GM19035 (cell line): ENCODE results near the gene CSNK2A1.

ENCODE experiments used
- ATAC-seq: cut with Tn5 transposase; IDR thresholded peaks from one replicate; pipeline ENCODE4 v1.9.1; 2021; ENCODE audit not compliant: unreplicated experiment

The CSNK2A1 gene

DNA sequence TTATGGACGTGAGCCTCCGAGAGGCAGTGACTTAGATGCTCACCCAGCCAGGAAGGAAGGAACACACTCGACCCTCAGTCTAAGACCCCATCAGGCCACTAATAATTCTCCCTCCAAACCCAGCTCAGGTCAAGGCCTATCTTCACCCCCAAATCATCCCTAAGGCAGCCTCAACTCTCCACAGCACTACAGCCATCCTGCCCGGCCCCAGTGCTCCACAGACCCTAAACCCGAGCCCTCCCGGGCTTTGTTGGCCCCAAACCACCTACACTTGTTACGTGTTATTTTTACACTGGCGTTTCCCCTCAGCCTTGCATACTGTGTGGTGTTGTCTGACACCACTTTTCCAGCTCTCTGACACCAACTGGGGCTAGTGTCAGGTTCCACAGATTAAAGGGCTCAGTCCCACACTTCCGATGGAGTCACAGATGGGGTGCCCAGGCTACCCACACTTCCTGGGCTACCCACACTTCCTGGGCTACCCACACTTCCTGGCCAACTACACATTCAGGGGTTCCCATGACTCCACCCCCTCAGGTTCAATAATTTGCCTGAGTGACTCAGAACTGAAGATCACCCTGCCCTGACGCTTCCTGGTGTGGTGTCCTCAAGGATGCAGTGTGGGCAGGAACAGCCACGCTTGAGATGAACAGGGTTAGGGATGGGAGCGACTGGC is 110.2 kb downstream of the CSNK2A1 start:
- peak; percentile 85 for ATAC-seq

- peak; percentile 6 for ATAC-seq
Observed at GRCh38 chr20:432677-433299, 110.8 kb downstream of the CSNK2A1 start.

DNA sequence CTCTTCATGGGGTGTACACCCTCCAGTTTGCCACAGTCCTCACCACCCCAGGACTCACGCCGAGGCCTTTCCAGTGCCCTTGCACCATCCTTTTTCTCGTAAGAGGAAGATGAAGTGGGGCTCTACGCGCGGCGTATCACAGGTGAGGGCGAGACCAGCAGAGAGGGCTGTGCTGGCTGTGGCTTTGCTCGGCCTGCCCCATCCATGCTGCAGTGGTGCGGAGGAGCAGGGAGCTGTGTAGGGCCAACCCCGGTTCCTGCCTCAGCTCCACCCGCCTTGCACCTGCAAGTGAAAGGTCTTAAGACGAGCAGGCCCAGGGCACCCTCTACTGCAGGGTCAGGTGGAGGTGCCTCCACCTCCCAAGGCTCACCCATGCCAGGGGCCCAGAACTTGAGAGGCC is 111.4 kb downstream of the CSNK2A1 start:
- ATAC-seq = no peak

DNA sequence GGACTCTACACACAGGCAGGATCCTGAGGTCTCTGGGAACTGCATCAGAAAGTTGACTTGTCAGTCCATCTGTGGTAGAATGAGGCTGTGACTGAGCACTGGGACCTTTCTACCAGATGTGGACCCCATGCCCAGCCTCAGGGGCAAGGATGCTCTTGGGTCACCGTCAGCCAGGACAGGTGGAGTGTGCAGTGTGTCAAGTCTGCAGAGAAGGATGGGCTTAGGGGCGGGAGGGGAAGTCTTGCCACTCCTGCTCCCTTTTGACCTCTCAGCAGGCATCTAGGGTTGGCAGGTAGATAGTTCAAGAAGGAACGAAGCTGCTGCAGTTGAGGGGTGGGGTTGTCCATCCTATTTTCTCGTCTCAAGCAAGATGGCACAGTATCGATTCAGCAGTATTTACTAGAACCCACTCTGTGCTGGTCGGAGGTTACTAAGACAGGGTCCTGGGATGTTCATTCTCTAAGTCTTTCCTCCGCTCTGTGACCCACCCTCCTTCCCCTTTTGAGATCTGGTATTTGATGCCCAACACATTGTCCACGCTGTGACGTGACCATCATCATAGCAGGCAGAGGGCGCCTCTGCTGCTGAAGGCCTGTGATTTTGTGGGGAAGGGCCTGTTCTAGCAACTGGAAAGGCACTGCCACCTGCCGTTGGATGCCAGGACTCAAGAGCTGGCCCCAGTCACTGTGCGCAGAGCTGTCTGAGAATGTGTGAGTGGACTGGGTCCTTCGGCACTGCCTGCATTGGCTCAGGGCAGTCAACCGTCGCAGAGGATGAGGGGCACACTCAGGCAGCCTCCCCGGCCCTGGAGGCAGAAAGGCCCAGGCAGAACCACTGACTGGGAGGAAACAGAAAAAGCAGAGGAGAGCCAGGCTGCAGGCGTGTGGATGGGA is 112.3 kb downstream of the CSNK2A1 start:
- ATAC-seq = no peak

DNA sequence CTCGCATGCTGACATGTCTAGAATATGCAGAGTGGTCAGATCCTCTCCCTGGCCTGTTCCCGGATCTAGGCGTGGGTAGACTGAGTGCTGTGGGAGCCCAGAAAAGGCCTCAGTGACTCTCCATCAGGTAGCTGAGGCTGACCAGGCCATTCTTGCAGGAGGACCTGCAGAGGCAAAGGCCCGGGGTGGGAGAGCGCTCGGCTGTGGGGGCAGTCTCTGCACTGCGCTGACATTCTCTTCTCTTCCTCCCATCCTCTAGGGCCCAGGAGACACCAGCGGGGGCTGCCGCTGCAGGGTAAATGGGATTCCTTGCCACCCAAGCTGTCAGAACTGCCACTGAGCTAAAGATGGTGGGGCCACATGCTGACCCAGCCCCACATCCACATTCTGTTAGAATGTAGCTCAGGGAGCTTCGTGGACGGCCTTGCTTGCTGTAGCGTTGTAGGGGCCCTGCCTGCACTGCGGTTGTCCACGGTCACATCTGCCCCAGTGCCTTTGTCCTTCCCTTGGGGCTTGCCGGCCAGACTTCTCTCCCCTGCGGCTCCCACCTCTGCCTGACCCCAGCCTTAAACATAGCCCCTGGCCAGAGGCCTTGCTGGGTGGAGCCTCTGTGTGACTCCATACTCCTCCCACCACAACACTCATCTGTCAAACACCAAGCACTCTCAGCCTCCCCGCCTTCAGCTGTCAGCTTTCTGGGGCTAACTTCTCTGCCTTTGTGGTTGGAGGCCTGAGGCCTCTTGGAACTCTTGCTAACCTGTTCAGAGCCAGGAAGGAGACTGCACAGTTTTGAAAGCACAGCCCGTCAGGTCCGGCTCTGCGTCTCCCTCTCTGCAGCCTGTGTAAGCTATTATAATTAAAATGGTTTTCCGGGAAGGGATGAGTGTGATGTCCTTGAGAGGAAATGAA is 113.2 kb downstream of the CSNK2A1 start:
- ATAC-seq = no peak

- no peak for ATAC-seq
Observed at GRCh38 chr20:428658-429200, 114.9 kb downstream of the CSNK2A1 start.

DNA sequence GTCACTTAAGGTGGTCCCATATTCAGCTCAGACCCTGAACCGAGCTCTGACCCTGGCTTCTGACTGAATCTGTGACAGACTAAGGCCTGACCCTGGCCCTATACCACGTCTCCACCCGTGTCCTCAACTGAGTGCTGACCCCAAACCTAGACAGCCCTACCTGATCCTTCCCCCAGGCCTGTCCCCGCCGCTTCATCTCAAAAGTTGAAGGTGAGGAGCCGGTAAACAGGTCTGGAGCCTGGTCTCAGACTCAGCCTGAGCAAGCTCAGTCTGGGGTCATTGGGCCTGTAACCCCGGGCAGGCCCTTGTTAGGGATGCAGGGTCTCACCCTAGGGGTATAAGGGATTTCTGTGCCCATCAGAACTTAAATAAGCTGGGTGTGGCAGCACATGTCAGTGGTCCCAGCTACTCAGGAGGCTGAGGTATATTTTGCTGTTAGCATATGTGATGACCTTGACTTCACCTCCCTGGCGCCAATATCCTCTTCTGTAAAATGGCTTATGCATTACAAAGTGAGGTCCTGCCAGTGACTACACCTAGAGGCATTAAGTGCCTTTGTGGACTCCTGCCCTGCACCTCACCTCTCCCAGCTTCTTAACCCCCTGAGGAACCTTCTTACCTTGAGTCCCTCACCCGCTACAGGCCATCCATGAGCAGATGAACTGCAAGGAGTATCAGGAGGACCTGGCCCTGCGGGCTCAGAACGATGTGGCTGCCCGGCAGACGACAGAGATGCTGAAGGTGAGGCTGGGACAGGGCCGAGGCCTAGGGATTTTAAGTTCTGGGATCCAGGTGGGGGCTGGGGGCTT is 115.5 kb downstream of the CSNK2A1 start:
- no peak for ATAC-seq

DNA sequence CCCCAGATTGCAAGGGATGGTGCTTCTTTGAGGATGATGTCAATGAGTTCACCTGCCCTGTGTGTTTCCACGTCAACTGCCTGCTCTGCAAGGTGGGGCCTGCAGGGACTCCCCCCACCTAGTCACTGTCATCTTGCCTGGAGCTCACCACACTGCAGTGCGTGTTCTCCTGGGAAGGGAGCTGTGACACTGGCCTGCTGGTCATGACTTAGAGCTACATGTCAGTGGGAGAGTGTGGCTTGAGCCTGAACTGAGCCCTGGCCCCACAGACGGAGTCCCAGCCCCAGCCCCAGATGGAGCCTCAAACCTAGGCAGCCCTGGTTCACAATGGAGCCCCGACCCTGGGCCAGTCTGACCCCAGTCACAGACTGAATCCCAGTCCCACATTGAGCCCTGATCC is 116.2 kb downstream of the CSNK2A1 start:
- ATAC-seq = no peak

DNA sequence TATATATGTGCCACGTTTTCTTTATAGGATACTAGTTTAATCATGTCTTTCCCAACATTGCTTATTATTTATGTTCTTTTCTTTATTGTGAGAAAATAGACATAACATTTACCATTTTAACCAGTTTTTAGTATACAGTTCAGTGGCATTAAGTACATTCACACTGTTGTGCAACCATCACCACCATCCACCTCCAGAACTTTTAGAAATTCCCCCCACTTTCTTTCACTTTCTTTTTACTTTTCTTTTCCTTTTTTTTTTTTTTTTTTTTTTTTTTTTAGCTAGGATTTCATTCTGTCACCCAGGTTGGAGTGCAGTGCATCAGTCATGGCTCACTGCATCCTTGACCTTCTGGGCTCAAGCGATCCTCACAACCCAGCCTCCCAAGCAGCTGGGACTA is 117.0 kb downstream of the CSNK2A1 start:
- ATAC-seq = no peak
